H9 (cell line): ENCODE data around the gene KRTAP4-5. TPM values are rescaled to one million over a fixed set of nuclear protein-coding genes. Genes with fewer than 3 reads are reported as not detected.

Experiments used
- DNase-seq: peaks from one replicate; pipeline ENCODE4 v3.0.0-alpha.2; 2017
- H2AFZ ChIP-seq: one replicate; pipeline ENCODE4 v1.6.1; 2013; ENCODE audit warnings: mild to moderate bottlenecking, low read length, control low read depth, moderate library complexity
- H2AK5ac ChIP-seq: 2 replicates; pipeline ENCODE4 v1.6.1; 2013; ENCODE audit warnings: low read length, control low read depth, mixed read lengths; ENCODE audit not compliant: insufficient read length
- H2BK120ac ChIP-seq: one replicate; pipeline ENCODE4 v1.6.1; 2013; ENCODE audit warnings: low read depth, mild to moderate bottlenecking, low read length, control low read depth, inconsistent platforms; ENCODE audit not compliant: poor library complexity, severe bottlenecking
- H2BK12ac ChIP-seq: 2 replicates; pipeline ENCODE4 v1.6.1; 2013; ENCODE audit warnings: low read length, control low read depth, mixed read lengths, low read depth; ENCODE audit not compliant: insufficient read length
- H2BK15ac ChIP-seq: 2 replicates; pipeline ENCODE4 v1.6.1; 2013; ENCODE audit warnings: low read depth, low read length, control low read depth
- H2BK20ac ChIP-seq: one replicate; pipeline ENCODE4 v1.6.1; 2013; ENCODE audit warnings: low read depth, mild to moderate bottlenecking, low read length, control low read depth, inconsistent platforms; ENCODE audit not compliant: poor library complexity, severe bottlenecking
- H2BK5ac ChIP-seq: 2 replicates; pipeline ENCODE4 v1.6.1; 2013; ENCODE audit warnings: low read length, control low read depth, mixed read lengths; ENCODE audit not compliant: insufficient read length
- H3K14ac ChIP-seq: 2 replicates; pipeline ENCODE4 v1.6.1; 2013; ENCODE audit warnings: low read length, control low read depth; ENCODE audit not compliant: insufficient read depth
- H3K18ac ChIP-seq: 2 replicates; pipeline ENCODE4 v1.6.1; 2013; ENCODE audit warnings: low read depth, mild to moderate bottlenecking, mixed read lengths, low read length, control low read depth; ENCODE audit not compliant: insufficient read length
- H3K23ac ChIP-seq: 2 replicates; pipeline ENCODE4 v1.6.1; 2013; ENCODE audit warnings: low read length, control low read depth, mixed read lengths, low read depth; ENCODE audit not compliant: insufficient read length
- H3K23me2 ChIP-seq: 2 replicates; pipeline ENCODE4 v1.6.1; 2013; ENCODE audit warnings: low read depth, mild to moderate bottlenecking, mixed read lengths, low read length, control low read depth; ENCODE audit not compliant: insufficient read length, poor library complexity, severe bottlenecking
- H3K27ac ChIP-seq: 2 replicates; pipeline ENCODE4 v1.5.1; 2013; ENCODE audit warnings: low read length, control low read depth, mixed read lengths, low read depth; ENCODE audit not compliant: insufficient read length
- H3K27me3 ChIP-seq: 2 replicates; pipeline ENCODE4 v1.6.1; 2013; ENCODE audit warnings: low read length, control low read depth, inconsistent platforms; ENCODE audit not compliant: insufficient read depth
- H3K4ac ChIP-seq: 2 replicates; pipeline ENCODE4 v1.6.1; 2013; ENCODE audit warnings: low read depth, mild to moderate bottlenecking, control low read depth, inconsistent platforms, low read length, moderate library complexity
- H3K4me1 ChIP-seq: 2 replicates; pipeline ENCODE4 v1.6.1; 2013; ENCODE audit warnings: low read length, control low read depth, inconsistent platforms; ENCODE audit not compliant: insufficient read depth
- H3K4me2 ChIP-seq: 2 replicates; pipeline ENCODE4 v1.6.1; 2013; ENCODE audit warnings: low read length, control low read depth, mixed read lengths; ENCODE audit not compliant: insufficient read length, insufficient read depth
- H3K56ac ChIP-seq: 2 replicates; pipeline ENCODE4 v1.6.1; 2013; ENCODE audit warnings: low read depth, mild to moderate bottlenecking, mixed read lengths, low read length, control low read depth; ENCODE audit not compliant: insufficient read length
- H3K79me1 ChIP-seq: 2 replicates; pipeline ENCODE4 v1.6.1; 2013; ENCODE audit warnings: low read depth, mild to moderate bottlenecking, moderate library complexity, low read length, control low read depth, inconsistent platforms; ENCODE audit not compliant: insufficient read depth, poor library complexity, severe bottlenecking
- H3K79me2 ChIP-seq: 2 replicates; pipeline ENCODE4 v1.6.1; 2013; ENCODE audit warnings: low read length, control low read depth, inconsistent platforms; ENCODE audit not compliant: insufficient read depth
- H3K9ac ChIP-seq: 2 replicates; pipeline ENCODE4 v1.6.1; 2013; ENCODE audit warnings: low read length, control low read depth, mixed read lengths; ENCODE audit not compliant: insufficient read length; ENCODE audit errors: extremely low read depth
- H3K9me3 ChIP-seq: one replicate; pipeline ENCODE4 v1.6.1; 2013; ENCODE audit warnings: low read depth, low read length, inconsistent platforms; ENCODE audit not compliant: control insufficient read depth
- H3T11ph ChIP-seq: one replicate; pipeline ENCODE4 v1.6.1; 2013; ENCODE audit warnings: mild to moderate bottlenecking, low read length, control low read depth, inconsistent platforms
- H4K20me1 ChIP-seq: one replicate; pipeline ENCODE4 v1.6.1; 2013; ENCODE audit not compliant: control insufficient read depth, insufficient read length, insufficient read depth
- H4K5ac ChIP-seq: 2 replicates; pipeline ENCODE4 v1.6.1; 2013; ENCODE audit warnings: low read depth, mild to moderate bottlenecking, mixed read lengths, low read length, control low read depth; ENCODE audit not compliant: insufficient read length
- H4K8ac ChIP-seq: replicated peaks from 2 replicates; pipeline ENCODE4 v1.6.1; 2013; ENCODE audit warnings: low read length, control low read depth, mixed read lengths, low read depth; ENCODE audit not compliant: insufficient read length
- H4K91ac ChIP-seq: 2 replicates; pipeline ENCODE4 v1.6.1; 2013; ENCODE audit warnings: low read depth, mild to moderate bottlenecking, moderate library complexity, mixed read lengths, low read length, control low read depth; ENCODE audit not compliant: insufficient read length
- H3K27ac Mint-ChIP-seq, 3 experiments: 2 replicates in 2 of 3; 3 replicates in 1 of 3; pipeline ENCODE4 v1.8.0; 2020 to 2021; ENCODE audit warnings: mixed read lengths in 3 of 3, mild to moderate bottlenecking in 1 of 3, moderate library complexity in 1 of 3
- H3K27me3 Mint-ChIP-seq: 2 replicates; pipeline ENCODE4 v1.8.0; 2021; ENCODE audit warnings: low read depth, mild to moderate bottlenecking, moderate library complexity, mixed read lengths
- H3K36me3 Mint-ChIP-seq, 3 experiments: 2 replicates in 2 of 3; 3 replicates in 1 of 3; pipeline ENCODE4 v1.8.0; 2020 to 2021; ENCODE audit warnings: low read depth in 3 of 3, mixed read lengths in 3 of 3; ENCODE audit not compliant: insufficient read depth in 1 of 3
- H3K4me1 Mint-ChIP-seq, 2 experiments: 2 replicates each; pipeline ENCODE4 v1.8.0; 2020; ENCODE audit warnings: mixed read lengths in 2 of 2
- H3K4me3 Mint-ChIP-seq, 2 experiments: 2 replicates in 1 of 2; 3 replicates in 1 of 2; pipeline ENCODE4 v1.8.0; 2020 to 2021; ENCODE audit warnings: mild to moderate bottlenecking in 2 of 2, mixed read lengths in 2 of 2, moderate library complexity in 1 of 2
- H3K9me3 Mint-ChIP-seq, 2 experiments: 2 replicates in 1 of 2; 3 replicates in 1 of 2; pipeline ENCODE4 v1.8.0; 2020; ENCODE audit warnings: mild to moderate bottlenecking in 2 of 2, mixed read lengths in 2 of 2, moderate library complexity in 1 of 2
- total RNA-seq: library from RNA; stranded (reverse); gene quantifications from 2 replicates; pipeline ENCODE4 v1.2.1, GENCODE V29; 2021
- TF ChIP-seq, protein P1 (sequence below): fragments of 200-600 bp; sonication (generic); conservative IDR thresholded peaks from 3 replicates; pipeline ENCODE4 v1.8.0; 2021; ENCODE audit warnings: antibody characterized with exemption, mild to moderate bottlenecking

Gene KRTAP4-5
- total RNA-seq, 1 experiment from 2014 or later, result not detected

DNA sequence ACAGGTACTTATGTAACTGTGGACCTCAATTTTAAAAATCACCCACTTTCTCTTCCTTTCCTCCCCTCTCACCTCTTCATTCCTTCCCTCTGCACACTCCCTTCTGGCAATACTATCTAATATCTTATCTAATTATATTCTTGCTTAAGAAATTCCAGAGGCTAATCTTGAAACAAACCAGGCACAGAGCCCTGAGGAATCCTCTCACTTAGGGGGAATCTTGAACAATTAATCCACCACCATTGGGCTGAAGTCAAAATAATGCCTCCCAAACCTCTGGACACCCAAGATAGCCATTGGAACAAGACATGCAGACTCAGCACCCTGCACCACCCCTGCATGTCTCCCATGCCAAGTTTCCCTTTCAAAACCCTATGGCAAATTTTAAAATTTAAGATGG, 8.3 kb downstream of the KRTAP4-5 start:
- no peak overlapping the region for H4K5ac ChIP-seq
- no peak overlapping the region for H4K91ac ChIP-seq
- no peak overlapping the region for H3K56ac ChIP-seq
- H2BK20ac ChIP-seq, result no peak overlapping the region
- no peak overlapping the region for H3K4me3 Mint-ChIP-seq
- no peak overlapping the region for H2BK5ac ChIP-seq
- no peak overlapping the region for H2BK12ac ChIP-seq
- peaks cover 7% of the 10 kb centered on the region for H3K9me3 ChIP-seq
- no peak overlapping the region for H3K4me2 ChIP-seq
- no peaks in the 10 kb centered on the region for H3K79me2 ChIP-seq
- H3K9ac ChIP-seq, result no peak overlapping the region
- no peak overlapping the region for H3K4ac ChIP-seq
- no peaks in the 10 kb centered on the region for H4K20me1 ChIP-seq
- DNase-seq, result no peak
- no peak overlapping the region for H2BK120ac ChIP-seq
- H3K4me1 ChIP-seq, result no peaks in the 10 kb centered on the region
- H3T11ph ChIP-seq, result no peak overlapping the region
- H3K14ac ChIP-seq, result no peak overlapping the region
- no peak overlapping the region for H3K27ac ChIP-seq
- no peaks in the 10 kb centered on the region for H3K23me2 ChIP-seq
- peaks cover 0 to under 1% of the 10 kb centered on the region in 2 experiments; a peak in 1 of 4 replicates for H3K4me1 Mint-ChIP-seq
- no peaks in the 10 kb centered on the region for H3K27me3 ChIP-seq
- no peak overlapping the region for H3K27ac Mint-ChIP-seq
- H3K18ac ChIP-seq, result no peak overlapping the region
- no peak overlapping the region for H3K23ac ChIP-seq
- no peak overlapping the region for H4K8ac ChIP-seq
- H3K79me1 ChIP-seq, result no peaks in the 10 kb centered on the region
- H3K27me3 Mint-ChIP-seq, result peaks cover 2% of the 10 kb centered on the region
- TF ChIP-seq, protein P1, sequence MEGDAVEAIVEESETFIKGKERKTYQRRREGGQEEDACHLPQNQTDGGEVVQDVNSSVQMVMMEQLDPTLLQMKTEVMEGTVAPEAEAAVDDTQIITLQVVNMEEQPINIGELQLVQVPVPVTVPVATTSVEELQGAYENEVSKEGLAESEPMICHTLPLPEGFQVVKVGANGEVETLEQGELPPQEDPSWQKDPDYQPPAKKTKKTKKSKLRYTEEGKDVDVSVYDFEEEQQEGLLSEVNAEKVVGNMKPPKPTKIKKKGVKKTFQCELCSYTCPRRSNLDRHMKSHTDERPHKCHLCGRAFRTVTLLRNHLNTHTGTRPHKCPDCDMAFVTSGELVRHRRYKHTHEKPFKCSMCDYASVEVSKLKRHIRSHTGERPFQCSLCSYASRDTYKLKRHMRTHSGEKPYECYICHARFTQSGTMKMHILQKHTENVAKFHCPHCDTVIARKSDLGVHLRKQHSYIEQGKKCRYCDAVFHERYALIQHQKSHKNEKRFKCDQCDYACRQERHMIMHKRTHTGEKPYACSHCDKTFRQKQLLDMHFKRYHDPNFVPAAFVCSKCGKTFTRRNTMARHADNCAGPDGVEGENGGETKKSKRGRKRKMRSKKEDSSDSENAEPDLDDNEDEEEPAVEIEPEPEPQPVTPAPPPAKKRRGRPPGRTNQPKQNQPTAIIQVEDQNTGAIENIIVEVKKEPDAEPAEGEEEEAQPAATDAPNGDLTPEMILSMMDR, result no peak
- H3K9me3 Mint-ChIP-seq, result peaks cover 31 to 40% of the 10 kb centered on the region in 2 experiments
- no peak overlapping the region for H2AFZ ChIP-seq
- no peak overlapping the region for H2BK15ac ChIP-seq
- peaks cover 14 to 39% (median 23%) of the 10 kb centered on the region in 3 experiments for H3K36me3 Mint-ChIP-seq
- H2AK5ac ChIP-seq, result no peak overlapping the region
